GM12878 (cell line): Measurements from ENCODE around the gene ADGRA3.

Experiments
- CTCF ChIP-seq, 3 experiments: IDR thresholded peaks in 2 of 3; conservative IDR thresholded peaks in 1 of 3; 2 replicates each; pipeline ENCODE4 v1.5.1; 2011; ENCODE audit warnings: low read depth in 3 of 3, low read length in 3 of 3, mild to moderate bottlenecking in 3 of 3, control low read depth in 2 of 3, moderate library complexity in 2 of 3, inconsistent platforms in 1 of 3, mixed read lengths in 1 of 3; ENCODE audit not compliant: control insufficient read depth in 2 of 3, insufficient read depth in 1 of 3; ENCODE audit errors: extremely low read depth in 1 of 3
- EZH2 ChIP-seq: IDR thresholded peaks from 2 replicates; pipeline ENCODE4 v1.6.1; 2012; ENCODE audit warnings: low read depth, mild to moderate bottlenecking, control low read depth, inconsistent platforms, low read length, borderline replicate concordance; ENCODE audit not compliant: control insufficient read depth
- FOXM1 ChIP-seq: IDR thresholded peaks from 2 replicates; pipeline ENCODE4 v1.6.1; 2012; ENCODE audit warnings: low read depth, mild to moderate bottlenecking, inconsistent platforms, low read length, moderate library complexity
- PKNOX1 ChIP-seq: fragments of 450-650 bp; IDR thresholded peaks from 2 replicates; pipeline ENCODE4 v1.6.1; 2016; ENCODE audit warnings: mild to moderate bottlenecking
- YY1 ChIP-seq: IDR thresholded peaks from 2 replicates; pipeline ENCODE4 v1.6.1; 2011; ENCODE audit warnings: low read depth, mild to moderate bottlenecking, low read length

GRCh38 chr4:22454216-22454838, 61.5 kb downstream of the ADGRA3 start:
- TF ChIP-seq YY1 (no peak), CTCF (IDR thresholded peaks at IDR 0.05 in 2 of 3, conservative IDR thresholded peaks at IDR 0.05 in 1 of 3; ENCODE audit: control insufficient read depth in 2 of 3, extremely low read depth in 1 of 3, insufficient read depth in 1 of 3, low read depth in 3 of 3, low read length in 3 of 3) (no peak), PKNOX1 (no peak), FOXM1 (no peak), EZH2 (no peak)
